Activated CD4-positive, alpha-beta memory T cell treated with anti-CD3 and anti-CD28 coated beads, Interleukin-2, amount 10 ng/mL, durations not matched to agents 7 days and 5 days (primary cell): ENCODE data around the gene RFC4. TPM values are rescaled to one million over a fixed set of nuclear protein-coding genes. Genes with fewer than 3 reads are reported as not detected.
"Not testable (repeated sequence)": the region's sequence is repeated elsewhere in the genome, so short reads cannot be mapped to it uniquely, and the experiment has no call there.

ENCODE experiments used
- CTCF ChIA-PET: fragments of 350-600 bp; sonication (Branson Sonifier 250); formaldehyde crosslinking; loops from one replicate; lab custom pipeline; 2021; ENCODE audit warnings: antibody characterized with exemption, inconsistent platforms; lab: Charles Lee
- POLR2A ChIA-PET: fragments of 350-600 bp; sonication (Branson Sonifier 250); formaldehyde crosslinking; loops from one replicate; lab custom pipeline; 2021; ENCODE audit warnings: antibody characterized with exemption; lab: Charles Lee
- DNase-seq: peaks from one replicate; pipeline ENCODE4 v3.0.0-alpha.2; 2020
- H3K27ac Mint-ChIP-seq: one replicate; pipeline ENCODE4 v1.8.0; 2021; ENCODE audit warnings: mild to moderate bottlenecking, mixed read lengths
- H3K27me3 Mint-ChIP-seq: one replicate; pipeline ENCODE4 v1.8.0; 2021; ENCODE audit warnings: mixed read lengths
- H3K36me3 Mint-ChIP-seq: one replicate; pipeline ENCODE4 v1.8.0; 2021; ENCODE audit warnings: low read depth, mixed read lengths
- H3K4me1 Mint-ChIP-seq: one replicate; pipeline ENCODE4 v1.8.0; 2021; ENCODE audit warnings: mixed read lengths
- H3K4me3 Mint-ChIP-seq: one replicate; pipeline ENCODE4 v1.8.0; 2021; ENCODE audit warnings: mild to moderate bottlenecking, mixed read lengths
- H3K9me3 Mint-ChIP-seq: one replicate; pipeline ENCODE4 v1.8.0; 2021; ENCODE audit warnings: mixed read lengths
- total RNA-seq, 2 experiments: library from RNA; stranded (reverse); gene quantifications; one replicate each; pipeline ENCODE4 v1.2.3, GENCODE V29; 2021

Gene RFC4, protein sequence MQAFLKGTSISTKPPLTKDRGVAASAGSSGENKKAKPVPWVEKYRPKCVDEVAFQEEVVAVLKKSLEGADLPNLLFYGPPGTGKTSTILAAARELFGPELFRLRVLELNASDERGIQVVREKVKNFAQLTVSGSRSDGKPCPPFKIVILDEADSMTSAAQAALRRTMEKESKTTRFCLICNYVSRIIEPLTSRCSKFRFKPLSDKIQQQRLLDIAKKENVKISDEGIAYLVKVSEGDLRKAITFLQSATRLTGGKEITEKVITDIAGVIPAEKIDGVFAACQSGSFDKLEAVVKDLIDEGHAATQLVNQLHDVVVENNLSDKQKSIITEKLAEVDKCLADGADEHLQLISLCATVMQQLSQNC
- total RNA-seq, result 10 to 100 TPM; 85.5 to 89.3 TPM

GRCh38 chr3:186806089-186807055 is at the start of gene RFC4:
TSS of gene RFC4 (minus strand) at chr3:186806482. CDS start at chr3:186804713, 1,769 bp downstream.
- no peaks in the 10 kb centered on the region for H3K9me3 Mint-ChIP-seq
- H3K4me3 Mint-ChIP-seq, result peak within 1 kb of the TSS; percentile 97

GRCh38 chr3:186854954-186855353 is 48.7 kb upstream of the RFC4 start:
- H3K4me3 Mint-ChIP-seq, result no peak overlapping the region
- H3K27me3 Mint-ChIP-seq, result no peaks in the 10 kb centered on the region
- POLR2A ChIA-PET, result interaction anchor here (1.9 kb wide), 1 partner anchor 77 kb away, joined by 6 read pairs; no protein-coding TSS in a partner anchor
- H3K36me3 Mint-ChIP-seq, result peaks cover 14% of the 10 kb centered on the region
- DNase-seq, result no peak
- CTCF ChIA-PET, result interaction anchor here (0.5 kb wide), 1 partner anchor 35 kb away, joined by 4 read pairs; no protein-coding TSS in a partner anchor
- H3K9me3 Mint-ChIP-seq, result peaks cover 18% of the 10 kb centered on the region
- no peak overlapping the region for H3K27ac Mint-ChIP-seq
- H3K4me1 Mint-ChIP-seq, result peaks cover 15% of the 10 kb centered on the region

More at GRCh38 chr3:186806089-186807055, at the start of gene RFC4:
- ChIA-PET CTCF (interaction anchor here (0.7 to 2.7 kb wide), 11 partner anchors 9 to 358 kb away, joined by 3 to 11 read pairs (median 4); partner anchors contain the start of gene RPL39L), POLR2A (interaction anchor here (0.6 to 9.9 kb wide), 15 partner anchors 9 to 237 kb away, joined by 3 to 232 read pairs (median 6); partner anchors contain the start of genes DNAJB11 and EIF4A2)
- Mint-ChIP-seq H3K27me3 (no peaks in the 10 kb centered on the region), H3K36me3 (peaks cover 18% of the 10 kb centered on the region), H3K4me1 (peaks cover 45% of the 10 kb centered on the region), H3K27ac (peak within 1 kb of the TSS; percentile 94)
- peak; percentile 87 for DNase-seq

DNA sequence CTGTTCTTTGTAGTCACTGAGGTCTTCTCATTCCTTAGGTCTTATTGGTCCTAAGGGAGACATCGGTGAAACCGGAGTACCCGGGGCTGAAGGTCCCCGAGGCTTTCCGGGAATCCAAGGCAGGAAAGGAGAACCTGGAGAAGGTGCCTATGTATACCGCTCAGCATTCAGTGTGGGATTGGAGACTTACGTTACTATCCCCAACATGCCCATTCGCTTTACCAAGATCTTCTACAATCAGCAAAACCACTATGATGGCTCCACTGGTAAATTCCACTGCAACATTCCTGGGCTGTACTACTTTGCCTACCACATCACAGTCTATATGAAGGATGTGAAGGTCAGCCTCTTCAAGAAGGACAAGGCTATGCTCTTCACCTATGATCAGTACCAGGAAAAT is 47.9 kb upstream of the RFC4 start:
- peaks cover 19% of the 10 kb centered on the region for H3K4me1 Mint-ChIP-seq
- H3K27ac Mint-ChIP-seq, result no peak overlapping the region
- H3K27me3 Mint-ChIP-seq, result no peaks in the 10 kb centered on the region
- CTCF ChIA-PET, result interaction anchor here (0.6 to 0.8 kb wide), 2 partner anchors 10 to 27 kb away, joined by 3 read pairs; no protein-coding TSS in a partner anchor
- peaks cover 7% of the 10 kb centered on the region for H3K36me3 Mint-ChIP-seq
- no peak for DNase-seq
- POLR2A ChIA-PET, result interaction anchor here (1.9 kb wide), 1 partner anchor 78 kb away, joined by 6 read pairs; no protein-coding TSS in a partner anchor
- peaks cover 13% of the 10 kb centered on the region for H3K9me3 Mint-ChIP-seq
- H3K4me3 Mint-ChIP-seq, result no peak overlapping the region

GRCh38 chr3:186852994-186853393 is 46.7 kb upstream of the RFC4 start:
- H3K36me3 Mint-ChIP-seq, result peaks cover 3% of the 10 kb centered on the region
- no peak overlapping the region for H3K27ac Mint-ChIP-seq
- peaks cover 13% of the 10 kb centered on the region for H3K9me3 Mint-ChIP-seq
- DNase-seq, result no peak
- POLR2A ChIA-PET, result interaction anchor here (0.8 to 1.0 kb wide), 2 partner anchors 28 to 79 kb away, joined by 3 to 4 read pairs; no protein-coding TSS in a partner anchor
- peaks cover 19% of the 10 kb centered on the region for H3K4me1 Mint-ChIP-seq
- no peak overlapping the region for H3K4me3 Mint-ChIP-seq
- CTCF ChIA-PET, result interaction anchor here (0.8 kb wide), 1 partner anchor 312 kb away, joined by 4 read pairs; no protein-coding TSS in a partner anchor
- no peaks in the 10 kb centered on the region for H3K27me3 Mint-ChIP-seq

GRCh38 chr3:186851835-186852234 is 45.6 kb upstream of the RFC4 start:
- not testable (repeated sequence) for H3K4me3 Mint-ChIP-seq, DNase-seq, H3K27me3 Mint-ChIP-seq, H3K36me3 Mint-ChIP-seq, H3K27ac Mint-ChIP-seq
- ChIA-PET POLR2A (interaction anchor here (1.3 to 1.5 kb wide), 2 partner anchors 80 to 168 kb away, joined by 3 to 4 read pairs; no protein-coding TSS in a partner anchor), CTCF (interaction anchor here (0.8 to 3.3 kb wide), 4 partner anchors 261 to 313 kb away, joined by 3 to 45 read pairs (median 4); no protein-coding TSS in a partner anchor)
- peaks cover 13% of the 10 kb centered on the region for H3K9me3 Mint-ChIP-seq
- peaks cover 16% of the 10 kb centered on the region for H3K4me1 Mint-ChIP-seq

- H3K27me3 Mint-ChIP-seq, result peaks cover 6% of the 10 kb centered on the region
- no peak overlapping the region for H3K4me3 Mint-ChIP-seq
- ChIA-PET POLR2A (interaction anchor here (0.6 to 4.0 kb wide), 11 partner anchors 22 to 317 kb away, joined by 3 to 50 read pairs (median 4); partner anchors contain the start of gene ST6GAL1), CTCF (interaction anchor here (0.7 to 3.9 kb wide), 61 partner anchors 11 to 470 kb away, joined by 3 to 55 read pairs (median 6); partner anchors contain the start of genes RPL39L and ST6GAL1)
- peaks cover 3% of the 10 kb centered on the region for H3K36me3 Mint-ChIP-seq
- H3K27ac Mint-ChIP-seq, result no peak overlapping the region
- H3K4me1 Mint-ChIP-seq, result peaks cover 16% of the 10 kb centered on the region
- DNase-seq, result no peak
- peaks cover 12% of the 10 kb centered on the region for H3K9me3 Mint-ChIP-seq
Measured at GRCh38 chr3:186849374-186849975, 43.2 kb upstream of the RFC4 start.

DNA sequence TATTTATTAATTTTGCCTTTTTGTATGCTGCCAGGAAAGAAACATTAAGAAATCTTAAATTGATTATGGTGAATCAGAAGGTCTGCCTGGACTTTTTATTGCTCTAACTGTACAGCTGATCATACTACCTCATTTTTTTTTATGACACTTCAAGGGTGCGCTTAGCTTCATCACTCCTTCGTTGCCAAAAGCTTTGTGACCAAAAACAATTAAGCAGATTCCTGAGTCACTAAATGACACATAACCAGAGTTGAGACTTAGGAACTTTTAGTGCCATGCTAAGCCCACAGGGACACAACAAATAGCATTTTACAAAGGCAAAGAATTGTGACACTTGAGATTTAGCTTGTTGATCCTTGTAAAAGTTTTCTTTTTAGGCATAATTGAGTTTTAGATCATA is 41.2 kb upstream of the RFC4 start:
- DNase-seq, result no peak
- POLR2A ChIA-PET, result interaction anchor here (4.0 kb wide), 1 partner anchor 84 kb away, joined by 50 read pairs; the partner anchor contains the start of gene ST6GAL1
- Mint-ChIP-seq H3K9me3 (peaks cover 5% of the 10 kb centered on the region), H3K4me1 (peaks cover 16% of the 10 kb centered on the region), H3K4me3 (no peak overlapping the region), H3K36me3 (peaks cover 3% of the 10 kb centered on the region), H3K27me3 (peaks cover 10% of the 10 kb centered on the region), H3K27ac (no peak overlapping the region)
- CTCF ChIA-PET, result interaction anchor here (1.1 to 3.9 kb wide), 4 partner anchors 266 to 317 kb away, joined by 3 to 36 read pairs (median 5); partner anchors contain the start of gene RPL39L

DNA sequence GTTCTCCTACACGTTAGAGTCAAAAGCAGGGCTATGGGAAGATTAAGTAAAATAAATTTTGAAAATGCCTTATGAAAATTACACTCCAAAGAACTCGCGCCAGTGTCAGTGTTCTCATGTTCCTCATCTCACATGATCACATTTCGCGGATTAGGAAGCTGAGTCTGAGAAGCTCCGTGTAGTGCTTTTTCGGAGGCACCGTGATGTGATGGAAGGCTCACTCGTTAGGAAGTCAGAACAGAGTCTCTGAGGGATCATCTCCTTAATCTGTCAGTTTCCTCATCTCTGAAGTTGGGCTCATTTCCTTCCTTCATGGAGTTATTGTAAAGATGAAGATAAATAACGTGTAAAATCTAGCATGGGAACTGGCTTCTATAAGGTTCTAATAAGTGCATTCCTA is 39.5 kb upstream of the RFC4 start:
- peaks cover 10% of the 10 kb centered on the region for H3K27me3 Mint-ChIP-seq
- POLR2A ChIA-PET, result no interaction called here
- no peaks in the 10 kb centered on the region for H3K36me3 Mint-ChIP-seq
- DNase-seq, result no peak
- no peak overlapping the region for H3K27ac Mint-ChIP-seq
- CTCF ChIA-PET, result interaction anchor here (1.9 kb wide), 1 partner anchor 319 kb away, joined by 6 read pairs; no protein-coding TSS in a partner anchor
- no peaks in the 10 kb centered on the region for H3K9me3 Mint-ChIP-seq
- H3K4me1 Mint-ChIP-seq, result peaks cover 9% of the 10 kb centered on the region
- H3K4me3 Mint-ChIP-seq, result no peak overlapping the region

- CTCF ChIA-PET, result interaction anchor here (1.9 kb wide), 1 partner anchor 320 kb away, joined by 6 read pairs; no protein-coding TSS in a partner anchor
- H3K4me3 Mint-ChIP-seq, result no peak overlapping the region
- peaks cover 10% of the 10 kb centered on the region for H3K27me3 Mint-ChIP-seq
Measured at GRCh38 chr3:186844908-186845307, 38.6 kb upstream of the RFC4 start.

GRCh38 chr3:186843039-186843432 is 36.8 kb upstream of the RFC4 start:
- Mint-ChIP-seq H3K4me3 (no peak overlapping the region), H3K27me3 (peaks cover 13% of the 10 kb centered on the region), H3K9me3 (no peaks in the 10 kb centered on the region), H3K27ac (no peak overlapping the region), H3K36me3 (no peaks in the 10 kb centered on the region), H3K4me1 (no peaks in the 10 kb centered on the region)
- ChIA-PET POLR2A (no interaction called here), CTCF (interaction anchor here (0.7 to 1.0 kb wide), 2 partner anchors 23 to 225 kb away, joined by 3 to 4 read pairs; no protein-coding TSS in a partner anchor)
- DNase-seq, result no peak

More at GRCh38 chr3:186844908-186845307, 38.6 kb upstream of the RFC4 start:
- DNase-seq, result no peak
- no peaks in the 10 kb centered on the region for H3K36me3 Mint-ChIP-seq
- no peak overlapping the region for H3K27ac Mint-ChIP-seq
- no peaks in the 10 kb centered on the region for H3K9me3 Mint-ChIP-seq
- H3K4me1 Mint-ChIP-seq, result peaks cover 7% of the 10 kb centered on the region
- POLR2A ChIA-PET, result no interaction called here

DNA sequence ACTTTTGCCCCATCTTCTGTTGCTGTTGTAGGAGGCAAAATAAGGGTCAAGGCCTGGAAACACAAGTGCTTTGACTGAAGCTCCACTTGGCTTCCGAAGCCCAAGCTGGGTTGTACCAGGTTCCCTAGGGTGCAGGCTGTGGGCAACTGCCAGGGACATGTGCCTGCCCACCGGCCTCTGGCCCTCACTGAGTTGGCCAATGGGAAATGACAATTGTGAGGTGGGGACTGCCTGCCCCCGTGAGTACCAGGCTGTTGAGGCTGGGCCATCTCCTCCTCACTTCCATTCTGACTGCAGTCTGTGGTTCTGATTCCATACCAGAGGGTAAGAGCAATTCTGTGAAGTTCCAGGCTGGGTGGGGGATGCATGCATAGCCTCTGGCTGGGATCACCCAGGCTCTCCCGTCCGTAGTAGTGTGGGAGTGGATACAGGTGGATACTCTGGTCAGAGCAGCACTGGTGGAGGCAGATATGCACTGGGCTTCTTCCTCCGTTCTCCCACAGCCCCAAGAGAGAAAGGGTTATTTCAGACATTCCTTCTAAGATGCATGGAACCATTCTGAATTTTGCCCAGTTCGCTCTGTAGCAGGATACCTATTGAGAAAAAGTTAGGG is 36.2 kb upstream of the RFC4 start, which contains the start of gene ADIPOQ:
ADIPOQ (plus strand) TSS at position 285 of the 613 bp plus-strand sequence. CDS start 10,349 bp downstream, outside the sequence.
- no peak within 1 kb of the TSS for H3K4me3 Mint-ChIP-seq
- ChIA-PET POLR2A (no interaction called here), CTCF (no interaction called here)
- no peak within 1 kb of the TSS for H3K27ac Mint-ChIP-seq
- H3K36me3 Mint-ChIP-seq, result no peaks in the 10 kb centered on the region
- no peaks in the 10 kb centered on the region for H3K4me1 Mint-ChIP-seq
- peaks cover 13% of the 10 kb centered on the region for H3K27me3 Mint-ChIP-seq
- DNase-seq, result no peak
- H3K9me3 Mint-ChIP-seq, result no peaks in the 10 kb centered on the region
